HG02840 (cell line): ENCODE measurements around the gene ZBTB1.
"Not testable (repeated sequence)": the region's sequence is repeated elsewhere in the genome, so short reads cannot be mapped to it uniquely, and the experiment has no call there.

ENCODE experiments used
- ATAC-seq: cut with Tn5 transposase; IDR thresholded peaks from one replicate; pipeline ENCODE4 v1.9.1; 2021; ENCODE audit warnings: mild to moderate bottlenecking, moderate library complexity, moderate number of reproducible peaks; ENCODE audit not compliant: unreplicated experiment, low FRiP score

ZBTB1 gene

DNA sequence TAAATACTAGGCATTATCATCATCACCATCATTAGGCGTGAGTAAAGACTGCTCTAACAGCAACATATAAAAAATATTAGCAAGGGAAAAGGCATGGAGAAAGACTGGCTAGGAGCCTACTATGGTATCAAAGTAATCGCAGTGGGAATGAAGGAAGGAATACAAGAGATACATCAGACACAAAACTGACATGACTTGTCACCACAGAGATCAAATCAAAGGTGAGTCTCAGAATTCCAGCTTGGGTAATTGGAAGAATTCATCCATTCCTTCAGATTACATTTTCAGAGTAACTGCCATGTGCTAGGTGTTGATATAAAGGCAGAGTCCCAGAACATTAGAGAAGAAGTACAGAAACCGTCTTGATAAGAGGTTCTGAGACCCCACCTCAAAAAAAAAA lies 11.1 kb upstream of the ZBTB1 start:
- ATAC-seq: no peak

GRCh38 chr14:64495252-64495651 lies 9.3 kb upstream of the ZBTB1 start:
- ATAC-seq: no peak

GRCh38 chr14:64496764-64497163 lies 7.8 kb upstream of the ZBTB1 start:
- no peak for ATAC-seq

- ATAC-seq: no peak
Observed at GRCh38 chr14:64500088-64500487, 4.5 kb upstream of the ZBTB1 start.

GRCh38 chr14:64501411-64502171 lies 3.0 kb upstream of the ZBTB1 start:
- no peak for ATAC-seq

DNA sequence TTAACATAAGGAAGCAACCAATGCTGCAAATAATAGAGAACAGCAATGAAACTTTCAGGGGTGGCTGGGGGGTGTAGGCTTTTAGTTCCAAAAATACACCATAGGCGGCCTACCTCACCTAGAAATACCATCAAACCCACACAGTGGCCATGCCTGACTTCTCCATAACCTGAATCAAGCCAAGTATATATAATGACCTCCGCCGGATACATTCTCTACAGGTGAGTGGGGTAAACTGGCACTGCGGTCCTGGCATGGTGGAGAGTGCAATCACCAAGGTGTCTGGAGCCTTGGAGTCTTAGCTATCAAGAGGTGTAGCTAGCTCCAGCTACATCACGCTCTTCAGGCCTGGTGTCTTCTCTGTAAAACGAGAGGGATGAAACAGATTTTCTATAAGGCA lies 2.1 kb upstream of the ZBTB1 start:
- no peak for ATAC-seq

DNA sequence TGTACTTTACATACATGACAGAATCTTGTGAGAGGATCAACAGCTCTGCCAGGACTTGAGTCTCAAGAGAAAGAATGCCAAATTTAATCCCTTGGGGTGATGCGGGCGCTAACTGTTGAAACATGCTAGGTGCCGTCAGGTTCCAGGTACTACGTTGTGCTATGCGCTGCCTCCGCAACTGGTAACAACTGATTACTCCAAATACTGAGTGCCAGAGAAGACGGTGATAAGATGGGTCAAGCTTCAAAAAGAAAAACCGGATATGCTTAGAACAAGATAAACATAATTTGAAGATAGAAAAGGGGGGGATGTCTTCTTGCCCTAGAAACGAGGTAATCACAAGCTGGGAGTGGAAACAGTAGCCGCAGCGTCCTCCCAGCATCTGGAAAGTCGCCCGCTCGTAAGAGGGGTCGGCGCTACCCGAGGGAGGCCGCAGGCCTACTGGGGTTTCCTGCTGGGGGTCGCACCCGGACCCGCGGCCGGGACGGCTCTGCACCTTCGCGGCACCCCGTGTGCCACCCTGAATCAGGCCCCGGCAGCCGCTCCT lies 1.6 kb upstream of the ZBTB1 start:
- peak; percentile 5 for ATAC-seq

- peak; percentile 62 for ATAC-seq
Observed at GRCh38 chr14:64503434-64504309, 898 bp upstream of the ZBTB1 start, which contains the start of gene ZBTB25. Gene ZBTB25, minus strand, starts transcription at chr14:64503838. Its CDS starts 13,305 bp downstream, at chr14:64490533.

GRCh38 chr14:64504897-64505794 lies 576 bp downstream of the ZBTB1 start:
- peak; percentile 25 for ATAC-seq

DNA sequence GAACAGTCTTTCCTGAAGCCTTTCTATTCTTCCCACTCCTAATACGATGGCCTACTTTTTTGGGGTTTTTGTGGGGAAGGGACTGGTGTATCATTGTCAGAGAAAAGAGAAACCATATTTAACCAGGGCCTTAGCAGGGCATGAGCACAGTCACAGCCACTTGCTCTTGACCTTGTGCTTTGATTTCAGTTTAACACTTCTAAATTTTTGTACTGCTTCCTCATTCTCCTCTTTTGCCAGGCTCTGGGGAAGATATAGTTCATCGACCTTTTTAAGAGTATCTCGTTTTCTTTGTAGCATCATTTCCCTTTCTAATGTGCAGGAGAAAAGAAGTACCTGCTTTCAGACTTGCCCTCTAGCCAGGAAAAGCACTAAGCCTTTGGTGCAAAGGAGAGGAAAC lies 2.2 kb downstream of the ZBTB1 start:
- ATAC-seq: no peak

DNA sequence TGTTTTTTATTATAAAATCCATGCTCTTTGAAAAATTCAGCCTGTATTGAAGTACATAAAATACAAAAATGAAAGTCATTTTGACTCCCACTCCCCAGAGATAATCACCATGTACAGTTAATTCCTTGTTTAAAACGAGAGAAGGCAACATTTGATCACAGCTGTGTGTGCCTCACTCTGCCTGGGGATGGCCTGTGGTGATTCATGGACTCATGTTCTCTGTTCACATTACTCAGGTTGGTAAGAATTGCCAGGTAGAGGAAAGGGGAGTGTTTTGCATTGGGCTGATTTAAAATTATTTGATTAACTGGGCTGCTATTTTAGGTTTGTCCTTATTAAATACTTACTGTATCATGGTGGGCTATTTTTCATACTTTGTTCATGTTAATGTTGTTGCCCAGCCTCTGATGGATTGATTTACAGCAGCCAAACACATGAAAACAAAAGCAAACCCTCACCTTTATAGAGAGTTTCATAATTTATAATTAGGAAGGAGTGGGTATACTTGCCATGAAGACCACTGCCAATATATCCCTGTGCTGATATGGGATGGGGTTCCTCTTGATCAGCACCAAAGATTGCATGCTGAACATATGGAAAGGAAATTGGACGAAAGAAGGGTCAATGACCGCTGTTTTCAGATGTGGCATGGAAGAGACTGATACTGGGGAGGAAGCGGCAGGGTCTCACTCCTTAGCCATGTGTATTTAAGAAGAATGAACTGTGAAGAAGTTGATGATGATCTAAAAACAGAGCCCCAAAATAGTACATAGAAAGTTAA lies 3.0 kb downstream of the ZBTB1 start:
- no peak for ATAC-seq

- ATAC-seq: no peak
Observed at GRCh38 chr14:64508215-64508776, 3.7 kb downstream of the ZBTB1 start.

- no peak for ATAC-seq
Observed at GRCh38 chr14:64509036-64509435, 4.5 kb downstream of the ZBTB1 start.

DNA sequence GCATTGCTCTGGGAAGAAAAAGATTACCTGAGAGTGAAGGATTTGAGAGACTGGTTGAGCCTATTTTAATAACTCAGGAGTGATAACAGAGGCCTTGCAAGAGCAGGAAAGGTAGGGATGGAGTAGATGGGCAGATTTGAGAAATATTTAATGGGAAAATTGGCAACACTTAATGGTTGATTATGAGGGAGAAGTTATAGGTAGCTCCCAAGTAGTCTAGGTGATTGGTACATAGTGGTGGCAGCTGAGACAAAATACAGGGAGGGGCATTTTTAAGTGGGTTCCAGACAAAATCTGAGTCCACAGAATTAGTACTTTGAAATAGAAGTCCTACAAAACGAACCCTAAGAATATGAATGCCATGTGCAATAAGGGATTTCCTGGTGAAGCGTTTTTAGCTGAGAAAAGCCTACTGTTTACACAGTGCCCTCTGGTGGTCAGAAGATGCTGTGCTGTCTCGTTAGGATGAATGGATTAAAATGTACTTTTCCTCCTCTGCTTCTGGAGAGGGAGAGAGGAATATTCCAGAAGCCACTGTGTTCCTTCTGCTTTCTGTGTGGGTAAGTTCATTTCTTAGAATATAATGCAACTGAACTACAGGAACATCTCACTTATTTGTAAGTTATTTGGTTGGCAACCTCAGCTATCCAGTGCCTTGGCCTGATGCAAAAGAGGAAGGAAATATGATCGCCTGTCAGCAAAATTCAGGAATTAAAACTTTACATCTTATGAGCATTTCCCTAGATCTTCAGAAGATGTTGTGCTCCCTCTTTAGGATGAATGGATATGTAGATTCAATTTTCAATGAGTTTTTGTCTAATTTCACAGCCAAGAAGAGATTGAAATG lies 6.5 kb downstream of the ZBTB1 start:
- ATAC-seq: no peak

- no peak for ATAC-seq
Observed at GRCh38 chr14:64513271-64513670, 8.7 kb downstream of the ZBTB1 start.

GRCh38 chr14:64515053-64515452 lies 10.5 kb downstream of the ZBTB1 start:
- ATAC-seq: no peak

DNA sequence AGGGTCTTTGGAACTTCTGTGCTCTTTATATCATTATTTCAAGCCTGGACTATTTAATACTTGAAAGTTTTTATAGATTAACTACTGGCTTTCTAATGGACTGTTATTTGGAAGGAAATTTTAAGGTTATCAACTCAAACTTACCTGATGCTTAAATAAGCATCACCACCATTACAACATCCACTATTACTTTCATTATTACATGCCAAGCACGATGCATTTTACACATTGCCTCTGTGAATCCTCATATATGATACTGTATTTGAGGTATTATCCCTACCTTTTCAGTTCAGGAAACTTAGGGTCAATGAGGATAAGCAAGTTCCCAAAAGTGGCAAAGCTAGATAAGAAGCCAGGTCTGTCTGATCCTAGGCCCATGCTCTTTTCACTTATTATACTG lies 12.4 kb downstream of the ZBTB1 start:
- no peak for ATAC-seq

GRCh38 chr14:64517667-64518066 lies 13.1 kb downstream of the ZBTB1 start:
- not testable (repeated sequence) for ATAC-seq
